Measurements from ENCODE around the gene NELFE.

DNA sequence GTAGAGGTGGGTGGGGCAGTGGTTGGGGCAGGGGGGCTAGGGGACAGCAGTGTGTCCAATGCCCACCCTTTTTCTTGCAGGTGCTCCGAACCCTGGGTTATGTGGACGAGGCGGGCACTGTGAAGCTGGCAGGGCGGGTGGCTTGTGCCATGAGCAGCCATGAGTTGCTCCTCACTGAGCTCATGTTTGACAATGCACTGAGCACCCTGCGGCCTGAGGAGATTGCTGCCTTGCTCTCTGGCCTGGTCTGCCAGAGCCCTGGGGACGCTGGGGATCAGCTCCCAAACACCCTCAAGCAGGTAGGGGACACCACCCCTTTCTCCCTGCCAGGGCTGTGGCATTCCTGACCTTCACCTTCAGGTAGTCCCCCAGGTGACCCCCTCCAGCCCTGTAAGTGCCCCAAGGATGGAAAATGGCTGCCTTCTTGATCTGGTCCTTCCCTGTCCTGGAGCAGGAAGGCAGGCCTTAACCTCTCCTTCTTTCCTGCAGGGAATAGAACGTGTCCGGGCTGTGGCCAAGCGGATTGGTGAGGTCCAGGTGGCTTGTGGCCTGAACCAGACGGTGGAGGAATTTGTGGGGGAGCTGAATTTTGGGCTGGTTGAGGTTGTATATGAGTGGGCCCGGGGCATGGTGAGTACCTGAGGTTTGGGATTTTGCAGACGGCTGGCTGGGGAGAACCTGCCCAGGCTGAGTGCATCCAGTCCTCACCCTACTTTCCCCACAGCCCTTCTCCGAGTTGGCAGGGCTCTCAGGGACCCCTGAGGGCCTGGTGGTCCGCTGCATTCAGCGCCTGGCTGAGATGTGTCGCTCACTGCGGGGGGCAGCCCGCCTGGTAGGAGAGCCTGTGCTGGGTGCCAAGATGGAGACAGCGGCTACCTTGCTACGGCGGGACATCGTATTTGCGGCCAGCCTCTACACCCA lies 10.3 kb upstream of the NELFE start:
- no peak for TF ChIP-seq POLR2A (IDR thresholded peaks at IDR 0.05)
- TF ChIP-seq, protein P1, sequence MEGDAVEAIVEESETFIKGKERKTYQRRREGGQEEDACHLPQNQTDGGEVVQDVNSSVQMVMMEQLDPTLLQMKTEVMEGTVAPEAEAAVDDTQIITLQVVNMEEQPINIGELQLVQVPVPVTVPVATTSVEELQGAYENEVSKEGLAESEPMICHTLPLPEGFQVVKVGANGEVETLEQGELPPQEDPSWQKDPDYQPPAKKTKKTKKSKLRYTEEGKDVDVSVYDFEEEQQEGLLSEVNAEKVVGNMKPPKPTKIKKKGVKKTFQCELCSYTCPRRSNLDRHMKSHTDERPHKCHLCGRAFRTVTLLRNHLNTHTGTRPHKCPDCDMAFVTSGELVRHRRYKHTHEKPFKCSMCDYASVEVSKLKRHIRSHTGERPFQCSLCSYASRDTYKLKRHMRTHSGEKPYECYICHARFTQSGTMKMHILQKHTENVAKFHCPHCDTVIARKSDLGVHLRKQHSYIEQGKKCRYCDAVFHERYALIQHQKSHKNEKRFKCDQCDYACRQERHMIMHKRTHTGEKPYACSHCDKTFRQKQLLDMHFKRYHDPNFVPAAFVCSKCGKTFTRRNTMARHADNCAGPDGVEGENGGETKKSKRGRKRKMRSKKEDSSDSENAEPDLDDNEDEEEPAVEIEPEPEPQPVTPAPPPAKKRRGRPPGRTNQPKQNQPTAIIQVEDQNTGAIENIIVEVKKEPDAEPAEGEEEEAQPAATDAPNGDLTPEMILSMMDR (IDR thresholded peaks at IDR 0.05) = no peak

All from lower leg skin (tissue), 3 donors.